GM19043 (cell line): ENCODE results near the gene C20orf141.
"Not testable (repeated sequence)": the region's sequence is repeated elsewhere in the genome, so short reads cannot be mapped to it uniquely, and the experiment has no call there.

Source experiments
- ATAC-seq: cut with Tn5 transposase; IDR thresholded peaks from one replicate; pipeline ENCODE4 v1.9.1; 2021; ENCODE audit warnings: low read depth; ENCODE audit not compliant: unreplicated experiment

The C20orf141 gene, protein sequence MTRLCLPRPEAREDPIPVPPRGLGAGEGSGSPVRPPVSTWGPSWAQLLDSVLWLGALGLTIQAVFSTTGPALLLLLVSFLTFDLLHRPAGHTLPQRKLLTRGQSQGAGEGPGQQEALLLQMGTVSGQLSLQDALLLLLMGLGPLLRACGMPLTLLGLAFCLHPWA

GRCh38 chr20:2814587-2815051, at the start of gene C20orf141:
C20orf141 (plus strand) TSS chr20:2814987; CDS start chr20:2815185, 198 bp downstream.
- ATAC-seq = no peak

DNA sequence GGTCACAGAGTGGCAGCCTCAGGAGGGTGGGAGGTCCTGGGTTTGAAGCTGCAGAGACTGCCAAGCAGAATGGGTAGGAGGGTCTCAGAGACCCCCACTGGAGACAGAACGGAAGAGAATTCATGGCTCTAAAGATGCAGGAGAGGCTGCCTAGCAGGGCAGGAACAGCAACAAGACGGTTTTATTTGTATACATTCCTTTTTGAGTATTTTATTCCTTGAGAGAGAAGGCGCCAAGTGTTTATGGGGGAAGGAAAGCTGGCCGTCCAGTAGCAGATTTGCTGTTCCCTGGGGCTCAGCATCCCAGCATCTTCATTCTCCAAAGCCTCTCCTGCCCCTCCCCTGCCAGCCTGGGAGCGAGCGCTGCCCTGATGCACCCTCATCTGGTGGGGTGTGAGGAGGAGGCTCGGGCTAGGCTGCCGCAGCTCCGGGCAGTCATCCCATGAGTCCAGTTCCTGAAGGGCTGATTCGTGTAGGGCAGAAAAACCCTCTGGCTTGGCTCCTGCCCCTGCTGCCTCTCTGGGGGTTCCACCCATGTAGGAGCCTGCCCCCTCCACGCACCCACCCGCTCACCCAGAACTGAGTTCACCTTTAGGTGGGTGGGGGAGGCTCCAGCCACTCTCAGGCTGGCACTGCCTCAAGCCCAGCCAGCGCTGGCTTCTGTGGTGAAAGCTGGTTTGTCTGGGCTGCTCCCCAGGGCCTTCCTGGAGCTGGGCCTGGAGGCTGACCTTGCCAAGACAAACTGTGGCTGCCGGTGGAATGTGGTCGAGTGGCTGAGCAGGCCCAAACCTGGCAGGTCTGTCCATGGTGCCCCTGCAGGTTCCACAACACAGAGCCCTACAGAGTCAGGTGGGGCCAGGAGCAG, 46.8 kb upstream of the C20orf141 start:
- ATAC-seq = no peak

DNA sequence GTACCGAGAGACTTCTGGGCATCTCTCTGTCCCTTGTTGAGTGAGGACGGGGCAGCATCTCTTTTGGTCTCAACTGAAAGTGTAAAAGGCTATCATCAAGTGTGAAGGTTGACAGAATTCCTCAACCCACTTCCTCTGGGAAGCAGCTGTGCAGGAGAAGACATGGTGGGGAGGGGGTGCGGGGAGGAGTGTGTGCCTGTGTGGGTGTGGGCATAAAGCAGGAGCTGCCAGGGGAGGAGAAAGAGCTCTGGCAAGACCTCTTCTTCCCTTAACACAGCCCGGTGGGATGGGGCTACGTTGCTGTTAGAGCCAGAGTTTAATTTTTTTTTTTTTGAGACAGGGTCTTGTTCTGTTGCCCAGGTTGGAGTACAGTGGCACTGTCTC, 46.2 kb upstream of the C20orf141 start:
- ATAC-seq = no peak

DNA sequence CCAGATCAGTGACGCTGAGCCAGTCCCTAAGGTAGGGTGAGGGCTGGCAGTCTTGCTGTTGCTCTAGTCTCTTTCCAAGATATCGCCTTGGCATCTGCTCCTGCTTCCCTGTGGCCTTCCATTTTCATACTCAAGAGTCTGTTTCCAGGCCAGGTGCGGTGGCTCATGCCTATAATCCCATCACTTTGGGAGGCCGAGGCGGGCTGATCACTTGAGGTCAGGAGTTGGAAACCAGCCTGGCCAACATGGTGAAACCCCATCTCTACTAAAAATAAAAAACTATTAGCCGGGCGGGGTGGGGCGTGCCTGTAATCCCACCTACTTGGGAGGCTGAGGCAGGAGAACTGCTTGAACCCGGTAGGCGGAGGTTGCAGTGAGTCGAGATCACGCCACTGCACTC, 44.7 kb upstream of the C20orf141 start:
- not testable (repeated sequence) for ATAC-seq

DNA sequence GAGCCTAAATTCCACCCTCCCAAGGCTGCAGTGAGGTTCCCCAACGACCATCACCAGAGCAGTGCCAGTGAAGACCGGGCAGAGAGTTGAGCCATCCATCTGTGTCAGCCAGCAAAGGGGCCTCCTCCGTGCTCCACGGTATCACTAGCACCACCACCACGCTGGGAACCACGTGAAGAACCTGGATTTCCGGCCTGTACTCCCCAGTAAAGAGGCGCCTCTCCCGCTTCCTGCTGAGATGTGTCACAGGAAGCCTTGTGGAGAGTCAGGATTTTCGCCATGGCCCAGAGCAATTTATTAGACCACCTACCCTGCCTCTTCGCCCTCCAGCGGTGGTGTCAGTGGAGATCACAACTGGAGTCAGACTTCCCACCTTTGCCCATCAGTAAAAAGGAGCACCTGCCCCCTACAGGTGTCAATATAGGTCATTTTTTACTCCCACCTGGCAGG, 43.1 kb upstream of the C20orf141 start:
- ATAC-seq = no peak

DNA sequence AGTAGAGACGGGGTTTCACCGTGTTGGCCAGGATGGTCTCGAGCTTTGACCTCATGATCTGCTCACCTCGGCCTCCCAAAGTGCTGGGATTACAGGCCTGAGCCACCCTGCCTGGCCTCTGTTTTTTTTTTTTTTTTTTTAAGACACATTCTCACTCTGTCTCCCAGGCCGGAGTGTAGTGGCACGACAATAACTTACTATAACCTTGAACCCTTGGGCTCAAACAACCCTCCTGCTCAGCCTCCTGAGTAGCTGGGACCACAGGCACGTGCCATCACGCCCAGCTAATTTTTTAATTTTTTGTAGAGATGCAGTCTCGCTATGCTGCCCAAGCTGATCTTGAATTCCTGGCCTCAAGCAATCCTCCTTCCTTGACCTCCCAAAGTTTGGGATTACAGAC, 41.0 kb upstream of the C20orf141 start:
- ATAC-seq = no peak

GRCh38 chr20:2775139-2775538, 39.6 kb upstream of the C20orf141 start:
- ATAC-seq = no peak

GRCh38 chr20:2778602-2779321, 36.0 kb upstream of the C20orf141 start:
- ATAC-seq = no peak

DNA sequence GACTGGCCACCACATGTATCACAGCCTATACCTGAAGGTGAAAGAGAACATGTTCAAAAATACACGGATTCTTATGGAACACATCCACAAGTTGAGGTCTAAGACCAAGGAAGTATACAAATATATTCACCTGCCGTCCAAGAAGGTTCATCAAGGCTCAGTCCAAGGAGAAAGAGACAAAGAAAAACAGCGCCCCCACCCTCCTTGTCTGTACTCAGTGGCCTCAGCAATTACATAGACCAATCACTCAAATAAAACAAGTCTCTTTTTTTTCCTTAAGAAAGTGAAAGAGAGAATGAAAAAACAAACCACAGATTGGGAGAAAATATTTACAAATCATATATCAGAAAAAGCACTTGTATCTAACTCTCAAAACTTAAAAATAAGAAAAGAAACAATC, 33.8 kb upstream of the C20orf141 start:
- ATAC-seq = no peak

- ATAC-seq = no peak
Measured at GRCh38 chr20:2783908-2784566, 30.8 kb upstream of the C20orf141 start.

- no peak for ATAC-seq
Measured at GRCh38 chr20:2793471-2793870, 21.3 kb upstream of the C20orf141 start.

DNA sequence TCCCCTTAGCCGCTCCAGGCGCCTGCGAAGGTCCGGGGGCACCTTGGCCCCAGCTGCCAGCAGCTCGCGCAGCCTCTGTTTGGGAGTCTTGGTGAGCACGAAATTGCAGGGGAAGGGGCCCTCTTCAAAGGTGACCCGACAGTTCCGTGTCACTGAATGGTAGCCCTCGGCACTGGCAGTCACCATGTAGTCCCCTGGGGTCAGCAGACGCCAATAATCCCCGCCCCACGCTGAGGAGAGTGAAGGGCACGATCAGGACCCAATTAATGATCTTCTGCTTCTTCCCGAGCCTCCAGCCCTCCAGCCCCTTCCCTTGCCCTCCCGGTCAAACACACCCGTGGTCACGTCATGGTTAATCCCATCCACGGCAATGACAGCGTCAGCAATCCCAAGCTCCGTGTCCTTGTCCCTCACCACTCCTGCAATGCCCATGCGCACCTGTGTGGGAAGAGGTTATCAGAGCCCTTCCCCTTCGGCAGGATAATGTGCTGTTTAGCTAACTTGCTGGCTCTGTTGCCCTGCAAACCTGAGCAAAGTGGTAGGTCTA, 20.5 kb upstream of the C20orf141 start:
- no peak for ATAC-seq

DNA sequence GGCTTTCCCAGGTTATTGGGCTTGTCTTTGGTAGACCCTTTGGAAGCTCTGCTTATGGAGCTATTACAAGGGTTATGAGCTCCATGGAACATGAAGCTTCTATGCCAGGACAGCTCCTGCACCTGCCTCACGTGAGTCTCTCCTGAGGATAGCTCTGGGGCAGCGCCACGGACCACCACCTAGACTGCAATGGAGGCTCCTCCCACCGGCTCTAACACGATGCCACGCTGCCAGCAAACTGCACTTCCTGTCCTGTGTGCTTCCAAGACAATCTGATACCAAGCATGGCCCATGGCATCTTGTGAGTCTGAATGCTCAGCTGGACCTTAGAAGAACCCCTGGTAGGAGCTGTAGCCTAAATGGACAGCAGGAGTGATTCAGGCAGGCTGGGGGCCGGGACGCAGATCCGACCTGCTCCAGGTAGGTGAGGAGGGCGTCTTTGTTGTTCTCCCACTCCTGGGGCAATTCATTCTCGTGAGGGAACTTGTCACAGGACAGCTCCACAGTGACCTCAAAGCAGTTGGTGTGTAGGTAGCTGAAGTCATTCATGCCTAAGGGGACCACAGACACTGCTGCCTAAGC, 19.8 kb upstream of the C20orf141 start:
- ATAC-seq = no peak

DNA sequence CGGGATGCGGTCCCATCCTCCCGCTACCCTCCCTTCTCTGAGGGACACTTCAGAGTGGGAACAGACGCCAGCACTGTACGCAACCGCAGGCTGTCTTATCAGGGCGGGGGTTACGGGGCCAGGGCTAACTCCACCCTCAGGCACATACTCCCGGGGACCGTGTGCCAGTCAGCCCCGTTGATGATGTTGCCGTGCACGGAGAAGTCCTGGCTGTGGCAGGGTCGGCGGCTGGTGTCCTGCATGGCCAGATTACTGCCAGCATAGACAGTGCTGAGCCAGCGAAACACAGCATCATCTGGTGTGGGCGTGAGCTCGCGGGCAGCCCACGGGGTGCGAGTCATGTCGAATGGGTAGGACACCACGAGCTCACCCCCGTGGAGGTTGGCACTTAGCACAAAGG, 19.3 kb upstream of the C20orf141 start:
- ATAC-seq = no peak

- no peak for ATAC-seq
Measured at GRCh38 chr20:2796011-2796660, 18.7 kb upstream of the C20orf141 start.

GRCh38 chr20:2797136-2797983, 17.4 kb upstream of the C20orf141 start:
- no peak for ATAC-seq

- ATAC-seq = no peak
Measured at GRCh38 chr20:2798095-2798805, 16.5 kb upstream of the C20orf141 start.

- no peak for ATAC-seq
Measured at GRCh38 chr20:2798814-2799213, 16.0 kb upstream of the C20orf141 start.
